BLaER1 (cell line): ENCODE results near the gene ALCAM.

Experiments used
- H3K27ac ChIP-seq: shearing (Covaris generic); formaldehyde crosslinking; 2 replicates; pipeline ENCODE4 v1.8.1; 2022
- H3K27me3 ChIP-seq: shearing (Covaris generic); formaldehyde crosslinking; 2 replicates; pipeline ENCODE4 v1.8.1; 2022
- H3K36me3 ChIP-seq: shearing (Covaris generic); formaldehyde crosslinking; 2 replicates; pipeline ENCODE4 v1.8.1; 2022
- H3K4me1 ChIP-seq: shearing (Covaris generic); formaldehyde crosslinking; 2 replicates; pipeline ENCODE4 v1.8.1; 2022
- H3K4me2 ChIP-seq: shearing (Covaris generic); formaldehyde crosslinking; 2 replicates; pipeline ENCODE4 v1.8.1; 2022
- H3K4me3 ChIP-seq: shearing (Covaris generic); formaldehyde crosslinking; 2 replicates; pipeline ENCODE4 v1.8.1; 2022
- H3K9ac ChIP-seq: shearing (Covaris generic); formaldehyde crosslinking; 2 replicates; pipeline ENCODE4 v1.8.1; 2022
- H3K9me3 ChIP-seq: shearing (Covaris generic); formaldehyde crosslinking; 2 replicates; pipeline ENCODE4 v1.8.1; 2022
- H4K20me1 ChIP-seq: shearing (Covaris generic); formaldehyde crosslinking; 2 replicates; pipeline ENCODE4 v1.8.1; 2022
- Cebpa-rat ChIP-seq: shearing (Covaris generic); IDR thresholded peaks from 2 replicates; pipeline ENCODE4 v1.8.1; 2022

ALCAM gene

DNA sequence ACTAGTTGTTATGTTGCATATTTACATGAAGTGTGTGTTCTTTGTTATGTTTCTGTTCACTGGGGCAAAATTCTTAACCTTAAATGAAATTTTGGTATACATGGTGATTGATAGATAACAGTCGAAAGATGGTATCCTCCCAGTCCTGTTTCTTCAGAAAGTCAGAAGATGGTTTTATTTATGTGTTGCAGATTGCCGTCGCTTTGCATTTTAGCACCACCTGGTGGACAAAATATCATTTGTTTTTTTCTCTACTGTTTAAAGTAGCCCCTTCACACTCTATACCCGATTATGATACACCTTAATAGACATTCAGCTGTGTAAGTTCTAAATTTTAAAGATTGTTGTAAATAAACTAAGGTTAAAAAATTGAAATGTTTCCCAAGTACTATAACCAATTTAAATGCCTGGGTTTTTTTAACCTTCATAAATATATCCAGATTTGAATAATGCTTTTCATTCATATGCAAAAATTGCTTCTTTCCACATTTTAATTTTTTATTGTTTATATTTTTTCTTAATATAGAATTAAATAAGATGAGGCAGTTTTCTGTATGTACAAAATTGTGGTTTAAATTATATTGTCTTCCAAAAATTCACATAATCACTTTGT lies 152.2 kb downstream of the ALCAM start:
- no peaks in the 10 kb centered on the region for H3K9me3 ChIP-seq
- no peaks in the 10 kb centered on the region for H3K36me3 ChIP-seq
- H3K27me3 ChIP-seq = no peaks in the 10 kb centered on the region
- H3K4me1 ChIP-seq = no peaks in the 10 kb centered on the region
- TF ChIP-seq Cebpa-rat = no peak
- H4K20me1 ChIP-seq = no peaks in the 10 kb centered on the region
- no peak overlapping the region for H3K9ac ChIP-seq
- H3K4me3 ChIP-seq = no peak overlapping the region
- no peak overlapping the region for H3K4me2 ChIP-seq
- no peak overlapping the region for H3K27ac ChIP-seq

DNA sequence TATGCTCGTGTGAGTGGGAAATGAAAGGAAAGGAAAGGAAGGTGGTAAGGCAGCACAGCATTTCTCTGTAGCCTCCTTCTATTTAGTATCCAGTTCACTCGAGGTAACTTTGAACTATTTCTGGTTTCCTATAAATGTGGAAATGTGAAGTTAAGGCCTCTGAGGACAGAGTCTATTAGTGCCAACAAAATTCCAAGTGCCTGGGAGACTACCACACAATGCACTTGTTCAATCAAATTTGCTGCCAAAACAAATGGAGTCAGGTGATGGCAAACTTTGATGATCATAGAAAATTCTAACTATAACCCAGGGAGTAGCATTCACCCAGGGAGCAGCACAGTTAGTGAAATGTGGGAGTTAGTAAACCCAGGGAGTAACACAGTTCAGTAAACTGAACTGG lies 155.1 kb downstream of the ALCAM start:
- Histone ChIP-seq H3K4me3 (no peak overlapping the region), H3K36me3 (no peaks in the 10 kb centered on the region), H3K27ac (no peak overlapping the region), H3K4me1 (no peaks in the 10 kb centered on the region), H4K20me1 (no peaks in the 10 kb centered on the region), H3K27me3 (no peaks in the 10 kb centered on the region), H3K9me3 (no peaks in the 10 kb centered on the region), H3K4me2 (no peak overlapping the region), H3K9ac (no peak overlapping the region)
- no peak for TF ChIP-seq Cebpa-rat

DNA sequence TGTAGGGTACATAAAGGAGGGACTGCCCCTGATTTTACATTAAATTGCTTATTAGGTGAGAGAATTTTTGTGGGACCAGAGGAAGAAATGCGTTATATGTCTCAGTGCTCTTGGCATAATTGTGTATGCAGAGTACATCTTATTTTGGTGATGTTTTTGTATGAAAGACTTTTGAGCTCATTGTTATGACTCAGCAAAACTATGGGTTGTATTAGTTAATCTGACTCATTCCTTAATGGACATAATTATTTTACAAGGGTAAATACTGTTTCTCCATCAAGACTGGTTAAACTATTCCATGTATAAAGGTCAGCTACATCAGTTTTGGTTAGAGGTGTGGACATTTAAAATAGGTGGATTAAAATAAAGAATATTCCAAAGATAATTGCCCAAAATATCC lies 156.8 kb downstream of the ALCAM start:
- no peaks in the 10 kb centered on the region for H4K20me1 ChIP-seq
- no peaks in the 10 kb centered on the region for H3K4me1 ChIP-seq
- H3K27me3 ChIP-seq = no peaks in the 10 kb centered on the region
- no peak overlapping the region for H3K9ac ChIP-seq
- H3K4me2 ChIP-seq = no peak overlapping the region
- H3K9me3 ChIP-seq = no peaks in the 10 kb centered on the region
- no peaks in the 10 kb centered on the region for H3K36me3 ChIP-seq
- TF ChIP-seq Cebpa-rat = no peak
- no peak overlapping the region for H3K27ac ChIP-seq
- H3K4me3 ChIP-seq = no peak overlapping the region

DNA sequence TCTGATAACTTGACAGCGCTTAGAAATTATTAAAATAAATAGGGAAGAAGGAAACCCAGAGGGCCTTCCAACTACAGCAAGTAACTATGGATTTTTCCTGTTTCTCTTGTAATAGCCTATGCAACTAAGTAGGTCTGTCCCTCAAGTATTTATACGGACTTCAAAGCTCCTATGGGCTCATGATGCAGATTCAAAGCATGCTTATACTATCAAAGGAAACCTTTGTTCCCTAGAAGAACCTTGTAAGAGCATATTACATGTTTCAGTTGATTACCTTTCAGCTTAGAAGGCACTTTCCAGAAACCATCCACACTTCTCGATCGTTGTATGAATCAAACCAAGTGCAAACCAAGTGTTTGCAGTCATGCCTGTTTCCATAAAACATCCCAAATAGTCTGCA lies 158.8 kb downstream of the ALCAM start:
- Histone ChIP-seq H3K9ac (no peak overlapping the region), H3K27ac (no peak overlapping the region), H3K4me3 (no peak overlapping the region), H3K4me2 (no peak overlapping the region), H3K36me3 (no peaks in the 10 kb centered on the region), H3K4me1 (no peaks in the 10 kb centered on the region), H4K20me1 (no peaks in the 10 kb centered on the region), H3K9me3 (no peaks in the 10 kb centered on the region), H3K27me3 (no peaks in the 10 kb centered on the region)
- no peak for TF ChIP-seq Cebpa-rat

DNA sequence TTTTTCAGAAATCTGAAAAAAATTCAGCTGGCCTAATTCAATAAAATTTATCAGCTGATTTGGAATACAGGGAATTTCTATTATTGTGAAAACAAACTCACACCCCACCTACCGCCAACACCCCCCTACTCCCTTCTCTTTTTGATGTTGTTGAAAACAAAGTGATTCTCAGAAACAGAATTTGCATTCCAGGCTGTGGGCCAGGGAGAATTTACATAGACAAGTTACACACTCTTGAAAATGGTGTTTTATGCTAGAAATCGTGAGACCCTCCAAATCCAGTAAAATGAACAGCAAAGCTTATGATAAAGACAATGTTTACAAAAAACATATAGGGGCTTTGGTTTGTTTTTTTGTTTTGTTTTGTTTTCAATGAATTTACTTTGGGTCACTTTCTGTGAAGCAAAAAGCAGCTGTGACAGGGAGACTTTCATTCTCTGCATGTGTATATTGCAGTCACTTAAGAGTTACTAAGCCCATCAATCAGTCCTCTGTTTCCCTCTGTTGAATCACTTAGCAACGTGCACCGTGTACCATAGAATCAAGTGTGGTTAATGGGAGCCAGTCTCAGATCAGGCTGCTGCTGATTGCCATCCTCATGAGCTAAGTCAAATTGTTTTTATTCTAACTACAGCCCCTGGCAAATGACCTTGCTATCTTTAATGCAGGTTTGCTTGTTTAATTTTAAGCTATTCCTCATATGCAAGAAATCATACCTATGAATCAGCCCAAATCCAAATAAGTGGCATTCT lies 159.8 kb downstream of the ALCAM start:
- Histone ChIP-seq H3K4me2 (no peak overlapping the region), H3K4me1 (no peaks in the 10 kb centered on the region), H3K27me3 (no peaks in the 10 kb centered on the region), H3K4me3 (no peak overlapping the region), H4K20me1 (no peaks in the 10 kb centered on the region), H3K36me3 (no peaks in the 10 kb centered on the region), H3K9ac (no peak overlapping the region), H3K27ac (no peak overlapping the region), H3K9me3 (no peaks in the 10 kb centered on the region)
- no peak for TF ChIP-seq Cebpa-rat

DNA sequence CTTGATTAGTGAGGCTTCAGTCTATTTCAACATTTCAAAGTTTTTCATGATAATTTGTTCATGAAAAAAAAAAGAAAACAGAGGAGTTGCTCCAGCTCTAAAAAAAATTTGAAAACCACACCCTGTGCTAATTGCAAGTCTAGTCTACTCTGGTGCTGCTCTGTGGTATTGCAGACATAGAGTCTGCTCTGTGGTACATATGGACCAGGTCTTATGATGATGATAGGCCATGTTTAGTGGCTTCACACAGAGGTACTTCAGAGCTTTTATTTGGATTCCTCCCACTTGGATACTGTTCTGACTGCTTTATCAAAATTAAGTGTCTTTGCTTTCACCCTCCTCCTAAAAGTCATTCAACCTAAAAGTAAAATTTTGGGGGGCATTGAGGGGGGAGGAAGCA lies 160.8 kb downstream of the ALCAM start:
- H3K4me3 ChIP-seq = no peak overlapping the region
- H3K27me3 ChIP-seq = no peaks in the 10 kb centered on the region
- no peaks in the 10 kb centered on the region for H3K36me3 ChIP-seq
- no peak overlapping the region for H3K27ac ChIP-seq
- no peak for TF ChIP-seq Cebpa-rat
- no peak overlapping the region for H3K4me2 ChIP-seq
- H3K9ac ChIP-seq = no peak overlapping the region
- no peaks in the 10 kb centered on the region for H3K9me3 ChIP-seq
- no peaks in the 10 kb centered on the region for H3K4me1 ChIP-seq
- no peaks in the 10 kb centered on the region for H4K20me1 ChIP-seq

DNA sequence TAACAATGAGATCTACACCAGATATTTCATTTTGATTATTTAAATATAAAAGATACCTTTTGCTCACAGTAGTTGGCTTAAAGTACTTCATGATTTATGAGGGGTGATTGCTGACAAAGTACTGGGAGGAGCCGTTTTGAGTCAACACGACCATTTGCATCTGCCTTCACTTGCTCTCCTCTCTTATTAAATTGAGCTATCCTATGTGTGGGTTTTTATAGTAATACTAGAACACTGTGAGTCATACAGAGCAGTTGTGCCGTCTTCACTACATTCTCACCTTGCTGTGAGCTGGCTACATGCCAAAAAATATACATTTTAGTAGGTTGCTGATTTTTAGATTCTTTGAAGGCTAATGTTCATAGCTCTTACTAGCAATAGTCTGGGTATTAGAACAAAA lies 161.2 kb downstream of the ALCAM start:
- Histone ChIP-seq H3K4me3 (no peak overlapping the region), H4K20me1 (no peaks in the 10 kb centered on the region), H3K9me3 (no peaks in the 10 kb centered on the region), H3K27ac (no peak overlapping the region), H3K9ac (no peak overlapping the region), H3K36me3 (no peaks in the 10 kb centered on the region), H3K4me2 (no peak overlapping the region), H3K27me3 (no peaks in the 10 kb centered on the region), H3K4me1 (no peaks in the 10 kb centered on the region)
- TF ChIP-seq Cebpa-rat = no peak

DNA sequence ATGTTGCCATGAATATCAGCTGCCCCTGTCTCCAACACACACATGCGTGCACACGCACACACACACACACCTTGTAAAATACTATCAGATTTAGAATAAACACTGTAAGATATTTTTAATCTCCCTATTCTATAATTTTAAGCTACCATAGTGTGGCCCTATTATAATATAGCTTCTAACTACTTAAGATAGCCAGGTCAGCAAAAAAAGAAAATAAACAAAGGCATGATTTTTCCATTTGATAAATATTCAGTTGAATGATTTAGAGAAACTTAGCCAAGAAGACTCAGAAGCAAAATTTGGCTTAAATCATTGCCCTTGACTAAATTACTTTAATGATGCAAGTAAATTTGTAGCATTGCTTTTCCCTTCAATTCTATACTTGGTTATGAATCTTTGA lies 162.2 kb downstream of the ALCAM start:
- no peak overlapping the region for H3K4me2 ChIP-seq
- H3K27me3 ChIP-seq = no peaks in the 10 kb centered on the region
- H3K4me1 ChIP-seq = no peaks in the 10 kb centered on the region
- H3K36me3 ChIP-seq = no peaks in the 10 kb centered on the region
- no peak for TF ChIP-seq Cebpa-rat
- no peak overlapping the region for H3K4me3 ChIP-seq
- H3K9me3 ChIP-seq = no peaks in the 10 kb centered on the region
- H3K27ac ChIP-seq = no peak overlapping the region
- no peak overlapping the region for H3K9ac ChIP-seq
- no peaks in the 10 kb centered on the region for H4K20me1 ChIP-seq

DNA sequence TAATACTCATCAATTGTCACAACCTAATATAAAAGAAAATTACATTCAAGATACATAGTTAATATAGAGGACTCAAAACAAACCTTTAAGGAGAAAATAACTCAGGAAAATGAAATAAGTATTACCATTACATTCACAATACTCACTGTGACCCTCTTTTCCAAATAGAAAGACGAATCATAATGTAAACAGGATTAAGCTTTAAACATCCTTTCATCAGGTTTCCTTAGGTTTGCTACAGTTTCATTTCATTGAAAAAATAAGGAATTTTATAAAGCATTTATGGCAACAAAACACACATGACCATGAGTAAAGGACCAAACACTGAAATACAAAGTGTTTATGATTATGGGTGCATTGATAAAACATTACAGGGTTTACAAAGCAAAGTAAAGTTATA lies 162.7 kb downstream of the ALCAM start:
- no peaks in the 10 kb centered on the region for H3K36me3 ChIP-seq
- H3K9ac ChIP-seq = no peak overlapping the region
- H4K20me1 ChIP-seq = no peaks in the 10 kb centered on the region
- H3K4me2 ChIP-seq = no peak overlapping the region
- no peak for TF ChIP-seq Cebpa-rat
- H3K4me3 ChIP-seq = no peak overlapping the region
- H3K9me3 ChIP-seq = no peaks in the 10 kb centered on the region
- H3K27me3 ChIP-seq = no peaks in the 10 kb centered on the region
- H3K27ac ChIP-seq = no peak overlapping the region
- H3K4me1 ChIP-seq = no peaks in the 10 kb centered on the region

DNA sequence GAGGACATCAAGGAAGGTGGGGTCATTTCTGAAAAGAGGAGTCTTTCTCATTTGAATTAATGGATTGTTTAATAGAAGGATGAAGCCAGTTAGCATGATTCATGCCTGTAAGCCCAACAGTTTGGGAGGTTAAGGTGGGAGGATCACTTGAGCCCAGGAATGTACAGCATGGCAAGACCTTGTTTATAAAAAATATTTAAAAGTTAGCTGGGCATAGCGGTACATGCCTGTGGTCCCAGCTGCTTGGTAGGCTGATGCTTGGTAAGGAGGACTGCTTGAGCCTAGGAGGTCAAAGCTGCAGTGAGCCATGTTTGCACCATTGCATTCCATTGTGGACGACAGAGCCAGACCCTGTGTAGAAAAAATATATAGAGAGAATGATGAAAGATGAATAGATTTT lies 165.5 kb downstream of the ALCAM start:
- H3K4me2 ChIP-seq = no peak overlapping the region
- H3K9ac ChIP-seq = no peak overlapping the region
- H4K20me1 ChIP-seq = no peaks in the 10 kb centered on the region
- no peaks in the 10 kb centered on the region for H3K36me3 ChIP-seq
- no peak overlapping the region for H3K4me3 ChIP-seq
- H3K4me1 ChIP-seq = no peaks in the 10 kb centered on the region
- no peak overlapping the region for H3K27ac ChIP-seq
- no peak for TF ChIP-seq Cebpa-rat
- no peaks in the 10 kb centered on the region for H3K27me3 ChIP-seq
- H3K9me3 ChIP-seq = no peaks in the 10 kb centered on the region
